Measurements from ENCODE around the gene PALM3.

The PALM3 gene

DNA sequence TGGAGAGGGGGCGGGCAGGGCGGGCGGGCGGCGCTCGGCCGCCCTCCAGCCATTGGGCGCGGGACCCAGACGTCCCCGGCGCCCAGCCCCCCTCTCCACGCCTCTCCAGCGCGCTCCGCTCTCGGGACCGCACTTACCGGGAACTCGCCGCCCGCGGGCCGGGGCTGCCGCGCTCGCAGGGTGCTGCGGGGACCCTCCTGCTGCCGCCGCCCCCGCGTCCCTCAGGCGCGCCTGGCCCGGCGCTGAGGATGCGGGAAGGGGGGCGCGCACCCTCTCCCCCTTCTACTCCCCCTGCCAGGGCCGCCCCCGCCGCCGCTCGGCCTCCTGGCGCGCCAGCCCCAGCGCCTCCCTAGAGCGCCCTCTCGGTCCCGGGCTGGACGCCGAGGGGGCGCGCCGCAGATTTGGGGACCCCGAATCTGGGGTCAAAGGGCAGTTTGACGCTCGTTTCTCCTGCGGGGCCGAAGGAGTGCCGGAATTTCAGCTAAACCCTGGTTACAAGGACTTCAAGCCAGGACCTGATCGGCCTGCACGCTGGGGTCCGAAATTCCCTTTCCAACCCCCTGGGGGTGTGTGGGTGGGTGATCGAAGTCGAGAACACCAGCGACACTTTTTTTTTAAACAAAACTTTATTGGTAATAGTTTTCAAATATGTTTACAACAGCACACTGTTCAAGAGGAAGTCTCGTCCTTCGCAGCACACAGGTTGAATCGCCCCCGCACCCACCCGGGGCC lies 29.4 kb upstream of the PALM3 start:
- Histone ChIP-seq H3K79me1 (ENCODE audit: low read depth, low read length) (peaks cover 4% of the 10 kb centered on the region), H3K23ac (ENCODE audit: low read depth, low read length, poor library complexity) (peak overlapping the region; percentile 65), H2BK5ac (ENCODE audit: low read length) (peak overlapping the region; percentile 66), H3K18ac (ENCODE audit: low read length) (peak overlapping the region; percentile 95), H3K14ac (ENCODE audit: low read length) (no peak overlapping the region), H3K4me3 (ENCODE audit: low read length in 2 of 2) (peak overlapping the region; percentile 79 to 86), H3K9ac (ENCODE audit: low read depth, low read length, poor library complexity) (peak overlapping the region; percentile 81), H2AK5ac (ENCODE audit: low read depth, low read length) (peak overlapping the region; percentile 96), H3K27me3 (ENCODE audit: control insufficient read depth in 3 of 3, insufficient read depth in 3 of 3, low read depth in 1 of 3, low read length in 3 of 3) (peaks cover 0 to 4% (median 0%) of the 10 kb centered on the region in 3 experiments), H3K4ac (ENCODE audit: low read length) (peak overlapping the region; percentile 76), H3K9me3 (replicated peaks in 1 of 2; ENCODE audit: control insufficient read depth in 2 of 2, insufficient read depth in 1 of 2, low read depth in 1 of 2, low read length in 2 of 2) (peaks cover 11% of the 10 kb centered on the region in 2 donors), H3K4me1 (ENCODE audit: control insufficient read depth in 2 of 2, insufficient read depth in 1 of 2, low read depth in 1 of 2, low read length in 2 of 2) (peaks cover 3 to 4% of the 10 kb centered on the region in 2 donors), H2BK15ac (ENCODE audit: low read length) (peak overlapping the region; percentile 97), H4K8ac (ENCODE audit: low read depth, low read length) (peak overlapping the region; percentile 43), H3K36me3 (replicated peaks in 1 of 2; ENCODE audit: control insufficient read depth in 2 of 2, insufficient read depth in 2 of 2, low read length in 2 of 2) (peaks cover 14 to 38% of the 10 kb centered on the region in 2 donors), H3K27ac (replicated peaks; ENCODE audit: low read length) (peak overlapping the region; percentile 81), H2BK120ac (ENCODE audit: low read depth, low read length) (no peak overlapping the region), H3K4me2 (ENCODE audit: insufficient read depth, low read length, poor library complexity, severe bottlenecking) (peak overlapping the region; percentile 83), H2AFZ (ENCODE audit: low read length) (peak overlapping the region; percentile 96), H4K91ac (ENCODE audit: low read depth, low read length, poor library complexity) (no peak overlapping the region), H2BK12ac (ENCODE audit: low read length) (peak overlapping the region; percentile 84)
- WGBS, 2 donors (ENCODE audit: extremely low coverage in 2 of 2, insufficient read length in 2 of 2, insufficient replicate concordance in 1 of 2), result no CpG with 5 or more reads among the region's 72 CpGs
- DNase-seq (ENCODE audit: low spot score), result peak; percentile 78

DNA sequence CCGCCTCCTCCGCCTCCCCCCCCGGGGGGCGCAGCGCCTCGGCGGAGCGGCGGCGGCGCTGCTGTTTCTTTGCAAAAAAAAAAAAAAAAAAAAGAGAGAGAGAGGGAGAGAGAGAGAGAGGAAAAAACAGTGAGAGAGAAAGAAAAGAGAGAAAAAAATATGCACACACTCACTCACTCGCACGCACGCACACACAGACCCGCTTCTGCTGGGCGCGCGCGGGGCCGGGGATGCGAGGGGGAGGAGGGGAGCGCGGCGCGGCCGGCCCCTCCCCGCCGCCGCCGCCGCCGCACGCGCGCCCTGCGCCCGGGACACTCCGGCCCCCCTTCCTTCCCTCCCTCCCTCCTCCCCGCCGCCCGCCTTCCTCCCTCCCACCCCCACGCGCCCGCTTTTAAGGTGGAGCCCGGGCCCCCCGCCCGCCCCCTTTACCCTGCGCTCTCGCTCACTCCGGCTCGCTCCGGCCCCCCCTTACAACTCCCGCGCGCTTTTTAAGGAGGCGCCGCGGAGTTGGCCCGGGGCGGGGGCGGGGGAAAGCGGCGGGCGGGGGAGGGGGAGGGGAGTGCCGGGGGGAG lies 28.7 kb upstream of the PALM3 start, which contains the start of gene SAMD1:
Gene SAMD1 (minus strand): TSS at position 243 of the 572 bp plus-strand sequence.
- peaks cover 14 to 37% of the 10 kb centered on the region in 2 donors for H3K36me3 ChIP-seq (replicated peaks in 1 of 2; ENCODE audit: control insufficient read depth in 2 of 2, insufficient read depth in 2 of 2, low read length in 2 of 2)
- peaks cover 4% of the 10 kb centered on the region for H3K79me1 ChIP-seq (ENCODE audit: low read depth, low read length)
- no peak within 1 kb of the TSS for H2BK120ac ChIP-seq (ENCODE audit: low read depth, low read length)
- peak within 1 kb of the TSS; percentile 64 for H3K14ac ChIP-seq (ENCODE audit: low read length)
- peak within 1 kb of the TSS; percentile 96 for H3K18ac ChIP-seq (ENCODE audit: low read length)
- H3K27me3 ChIP-seq (ENCODE audit: control insufficient read depth in 3 of 3, insufficient read depth in 3 of 3, low read depth in 1 of 3, low read length in 3 of 3), result peaks cover 0 to 4% (median 0%) of the 10 kb centered on the region in 3 experiments
- peak within 1 kb of the TSS; percentile 86 to 98 for H3K4me3 ChIP-seq (ENCODE audit: low read length in 2 of 2)
- peaks cover 11% of the 10 kb centered on the region in 2 donors for H3K9me3 ChIP-seq (replicated peaks in 1 of 2; ENCODE audit: control insufficient read depth in 2 of 2, insufficient read depth in 1 of 2, low read depth in 1 of 2, low read length in 2 of 2)
- peak within 1 kb of the TSS; percentile 66 for H2BK5ac ChIP-seq (ENCODE audit: low read length)
- no CpG with 5 or more reads among the region's 65 CpGs for WGBS, 2 donors (ENCODE audit: extremely low coverage in 2 of 2, insufficient read length in 2 of 2, insufficient replicate concordance in 1 of 2)
- H4K8ac ChIP-seq (ENCODE audit: low read depth, low read length), result peak within 1 kb of the TSS; percentile 43
- peak within 1 kb of the TSS; percentile 84 for H2BK12ac ChIP-seq (ENCODE audit: low read length)
- H3K4me2 ChIP-seq (ENCODE audit: insufficient read depth, low read length, poor library complexity, severe bottlenecking), result peak within 1 kb of the TSS; percentile 83
- H3K23ac ChIP-seq (ENCODE audit: low read depth, low read length, poor library complexity), result peak within 1 kb of the TSS; percentile 75
- H3K9ac ChIP-seq (ENCODE audit: low read depth, low read length, poor library complexity), result peak within 1 kb of the TSS; percentile 96
- peak within 1 kb of the TSS; percentile 82 for H3K27ac ChIP-seq (replicated peaks; ENCODE audit: low read length)
- peak within 1 kb of the TSS; percentile 96 for H2AFZ ChIP-seq (ENCODE audit: low read length)
- peak within 1 kb of the TSS; percentile 97 for H2BK15ac ChIP-seq (ENCODE audit: low read length)
- peaks cover 3 to 4% of the 10 kb centered on the region in 2 donors for H3K4me1 ChIP-seq (ENCODE audit: control insufficient read depth in 2 of 2, insufficient read depth in 1 of 2, low read depth in 1 of 2, low read length in 2 of 2)
- H4K91ac ChIP-seq (ENCODE audit: low read depth, low read length, poor library complexity), result no peak within 1 kb of the TSS
- DNase-seq (ENCODE audit: low spot score), result peak; percentile 54
- H3K4ac ChIP-seq (ENCODE audit: low read length), result peak within 1 kb of the TSS; percentile 76
- peak within 1 kb of the TSS; percentile 96 for H2AK5ac ChIP-seq (ENCODE audit: low read depth, low read length)

DNA sequence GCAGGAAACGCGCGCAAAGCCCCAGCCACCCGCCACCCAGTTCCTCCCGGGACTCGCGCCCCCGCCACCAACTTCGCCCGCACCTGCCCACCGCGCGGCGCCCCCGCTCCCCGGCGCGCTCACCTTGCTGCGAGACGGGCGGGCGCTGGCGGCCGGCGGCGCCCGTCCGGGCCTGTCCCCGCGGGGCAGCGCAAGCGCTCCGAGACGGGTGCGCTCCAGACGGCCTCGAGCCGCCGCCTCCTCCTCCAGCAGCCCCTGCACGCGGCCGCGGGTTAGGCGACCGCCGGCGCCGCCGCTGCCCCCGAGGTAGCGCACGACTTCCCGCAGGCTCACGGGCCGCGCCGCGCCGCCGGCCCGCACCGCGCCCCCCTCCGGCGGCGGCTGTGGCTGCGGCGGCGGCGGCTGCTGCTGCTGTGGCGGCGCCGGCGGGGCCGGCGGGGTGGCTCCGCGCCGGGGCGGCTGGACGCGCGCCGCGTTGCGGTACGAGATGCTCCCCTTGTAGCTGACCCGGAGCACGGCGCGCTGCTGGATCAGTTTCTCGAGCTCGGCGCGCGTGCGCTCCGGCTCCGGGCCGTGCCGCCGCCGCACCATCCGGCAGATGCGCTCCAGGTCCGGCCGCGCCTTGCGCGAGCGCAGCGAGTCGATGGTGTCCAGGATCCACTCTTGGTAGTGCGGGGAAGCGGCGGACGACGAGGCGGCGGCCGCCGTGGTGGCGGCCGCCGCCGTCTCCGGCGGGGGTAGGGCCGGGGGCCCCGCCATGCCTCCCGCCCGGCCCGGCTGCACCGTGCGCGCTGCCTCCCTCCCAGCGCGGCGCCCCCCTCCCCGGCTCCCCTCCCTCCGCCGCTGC lies 28.0 kb upstream of the PALM3 start:
- Histone ChIP-seq H3K9ac (ENCODE audit: low read depth, low read length, poor library complexity) (peak overlapping the region; percentile 96), H3K9me3 (replicated peaks in 1 of 2; ENCODE audit: control insufficient read depth in 2 of 2, insufficient read depth in 1 of 2, low read depth in 1 of 2, low read length in 2 of 2) (peaks cover 11% of the 10 kb centered on the region in 2 donors), H4K8ac (ENCODE audit: low read depth, low read length) (no peak overlapping the region), H3K27ac (replicated peaks; ENCODE audit: low read length) (peak overlapping the region; percentile 82), H3K18ac (ENCODE audit: low read length) (peak overlapping the region; percentile 96), H3K79me1 (ENCODE audit: low read depth, low read length) (peaks cover 4% of the 10 kb centered on the region), H2AFZ (ENCODE audit: low read length) (peak overlapping the region; percentile 81), H3K4ac (ENCODE audit: low read length) (no peak overlapping the region), H3K4me2 (ENCODE audit: insufficient read depth, low read length, poor library complexity, severe bottlenecking) (peak overlapping the region; percentile 61), H2BK5ac (ENCODE audit: low read length) (no peak overlapping the region), H4K91ac (ENCODE audit: low read depth, low read length, poor library complexity) (no peak overlapping the region), H3K4me1 (ENCODE audit: control insufficient read depth in 2 of 2, insufficient read depth in 1 of 2, low read depth in 1 of 2, low read length in 2 of 2) (peaks cover 3 to 4% of the 10 kb centered on the region in 2 donors), H3K27me3 (ENCODE audit: control insufficient read depth in 3 of 3, insufficient read depth in 3 of 3, low read depth in 1 of 3, low read length in 3 of 3) (peaks cover 0 to 4% (median 0%) of the 10 kb centered on the region in 3 experiments), H2BK15ac (ENCODE audit: low read length) (peak overlapping the region; percentile 51), H3K36me3 (replicated peaks in 1 of 2; ENCODE audit: control insufficient read depth in 2 of 2, insufficient read depth in 2 of 2, low read length in 2 of 2) (peaks cover 14 to 37% of the 10 kb centered on the region in 2 donors), H3K14ac (ENCODE audit: low read length) (peak overlapping the region; percentile 64), H2BK120ac (ENCODE audit: low read depth, low read length) (no peak overlapping the region), H2BK12ac (ENCODE audit: low read length) (no peak overlapping the region), H2AK5ac (ENCODE audit: low read depth, low read length) (no peak overlapping the region), H3K23ac (ENCODE audit: low read depth, low read length, poor library complexity) (peak overlapping the region; percentile 75), H3K4me3 (ENCODE audit: low read length in 2 of 2) (peak overlapping the region; percentile 83 to 98)
- DNase-seq (ENCODE audit: low spot score), result peak; percentile 61
- WGBS, 2 donors (ENCODE audit: extremely low coverage in 2 of 2, insufficient read length in 2 of 2, insufficient replicate concordance in 1 of 2), result no CpG with 5 or more reads among the region's 142 CpGs
